PC-3 (cell line): ENCODE results near the gene SOBP. TPM values are rescaled to one million over a fixed set of nuclear protein-coding genes. Genes with fewer than 3 reads are reported as not detected.

Source experiments
- ATAC-seq: fragments of 200-7000 bp; cut with Tn5 transposase; 2 replicates; pipeline ENCODE4 v1.9.1; 2020; ENCODE audit warnings: mild to moderate bottlenecking, moderate library complexity
- BruUV-seq: library from RNA; stranded (reverse); fragments of 400-500 nt; replicated peaks from 2 replicates; lab custom pipeline; 2021; lab: Mats Ljungman, UMichigan
- CTCF ChIA-PET: fragments of 300-600 bp; sonication (Branson Sonifier 250); formaldehyde crosslinking; loops from one replicate; lab custom pipeline; 2022; ENCODE audit warnings: antibody characterized with exemption; lab: Charles Lee
- POLR2A ChIA-PET: fragments of 300-600 bp; sonication (Branson Sonifier 250); formaldehyde crosslinking; loops from one replicate; lab custom pipeline; 2022; ENCODE audit warnings: antibody characterized with exemption; ENCODE audit not compliant: unreplicated experiment; lab: Charles Lee
- DNase-seq: peaks from one replicate; pipeline ENCODE4 v3.0.0-alpha.2; 2015
- H2AFZ ChIP-seq: fragments of 300-600 bp; sonication (generic); 2 replicates; pipeline ENCODE4 v1.6.0; 2016; ENCODE audit warnings: antibody characterized with exemption, low read length
- H3F3A ChIP-seq: fragments of 300-600 bp; sonication (generic); one replicate; pipeline ENCODE4 v1.6.0; 2017; ENCODE audit warnings: antibody characterized with exemption, low read length, control low read depth, mild to moderate bottlenecking; ENCODE audit not compliant: unreplicated experiment
- H3K27ac ChIP-seq: fragments of 300-600 bp; sonication (generic); 2 replicates; pipeline ENCODE4 v1.5.1; 2016; ENCODE audit warnings: mild to moderate bottlenecking, low read length
- H3K27me3 ChIP-seq: fragments of 300-600 bp; sonication (generic); 2 replicates; pipeline ENCODE4 v1.6.1; 2016; ENCODE audit warnings: low read length, mixed read lengths
- H3K36me3 ChIP-seq: fragments of 300-600 bp; sonication (generic); 2 replicates; pipeline ENCODE4 v1.6.1; 2016; ENCODE audit warnings: low read depth, mixed run types, low read length, mixed read lengths
- H3K4me1 ChIP-seq: fragments of 300-600 bp; sonication (generic); 2 replicates; pipeline ENCODE4 v1.5.1; 2016; ENCODE audit warnings: low read length; ENCODE audit not compliant: insufficient read depth
- H3K4me2 ChIP-seq: fragments of 300-600 bp; sonication (generic); 2 replicates; pipeline ENCODE4 v1.6.0; 2016; ENCODE audit warnings: low read length
- H3K4me3 ChIP-seq: fragments of 300-600 bp; sonication (generic); 2 replicates; pipeline ENCODE4 v1.5.1; 2016; ENCODE audit warnings: mild to moderate bottlenecking, low read length, mixed read lengths
- H3K79me2 ChIP-seq: fragments of 300-600 bp; sonication (generic); 2 replicates; pipeline ENCODE4 v1.6.1; 2017; ENCODE audit warnings: low read length, mixed read lengths
- H3K9ac ChIP-seq: fragments of 300-600 bp; sonication (generic); 2 replicates; pipeline ENCODE4 v1.6.0; 2016; ENCODE audit warnings: mild to moderate bottlenecking, low read length
- H3K9me2 ChIP-seq: fragments of 300-600 bp; sonication (generic); replicated peaks from 2 replicates; pipeline ENCODE4 v1.6.1; 2016; ENCODE audit warnings: mixed run types, low read length, mixed read lengths
- H3K9me3 ChIP-seq: fragments of 300-600 bp; sonication (generic); 2 replicates; pipeline ENCODE4 v1.6.1; 2016; ENCODE audit warnings: low read length, mixed read lengths
- H4K20me1 ChIP-seq: fragments of 300-600 bp; sonication (generic); 2 replicates; pipeline ENCODE4 v1.6.1; 2016; ENCODE audit warnings: low read length, mixed read lengths
- CTCF ChIP-seq: fragments of 300-600 bp; sonication (generic); conservative IDR thresholded peaks from 2 replicates; pipeline ENCODE4 v1.5.1; 2017; ENCODE audit warnings: antibody characterized with exemption, low read depth, mild to moderate bottlenecking, low read length
- EZH2 ChIP-seq: fragments of 300-600 bp; sonication (generic); IDR thresholded peaks from one replicate; pipeline ENCODE4 v1.6.1; 2017; ENCODE audit warnings: antibody characterized with exemption, mild to moderate bottlenecking, low read length; ENCODE audit not compliant: unreplicated experiment
- EZH2phosphoT487 ChIP-seq: fragments of 300-600 bp; sonication (generic); IDR thresholded peaks from 2 replicates; pipeline ENCODE4 v1.6.1; 2018; ENCODE audit warnings: mild to moderate bottlenecking, antibody characterized with exemption, low read length, borderline replicate concordance
- intact Hi-C: fragments of 100-400 bp; cut with micrococcal nuclease; formaldehyde crosslinking; loops from 2 replicates; pipeline ENCODE4 v1.9.0; 2023
- total RNA-seq: library from RNA; depleted of rRNA; stranded (reverse); fragments of >200 nt; gene quantifications from 2 replicates; pipeline ENCODE4 v1.2.3, GENCODE V29; 2014

Gene SOBP
- total RNA-seq, 1 experiment from 2014 or later, result 0.15 TPM

GRCh38 chr6:107572886-107573285 lies 83.0 kb downstream of the SOBP start:
- Histone ChIP-seq H3K9me3 (no peaks in the 10 kb centered on the region), H3K36me3 (no peaks in the 10 kb centered on the region), H3K4me3 (no peak overlapping the region), H3K4me1 (no peaks in the 10 kb centered on the region), H3F3A (no peaks in the 10 kb centered on the region), H3K79me2 (no peaks in the 10 kb centered on the region), H3K9me2 (no peaks in the 10 kb centered on the region), H3K4me2 (no peak overlapping the region), H2AFZ (no peak overlapping the region), H3K27me3 (peaks cover 46% of the 10 kb centered on the region), H3K27ac (no peak overlapping the region), H3K9ac (no peak overlapping the region), H4K20me1 (no peaks in the 10 kb centered on the region)
- ATAC-seq (no peak), DNase-seq (no peak)
- intact Hi-C loops, result no loop called here
- no peak for TF ChIP-seq EZH2
- no peak for TF ChIP-seq EZH2phosphoT487
- TF ChIP-seq CTCF, result no peak
- ChIA-PET POLR2A (no interaction called here), CTCF (no interaction called here)
- no TSS peak for BruUV-seq

DNA sequence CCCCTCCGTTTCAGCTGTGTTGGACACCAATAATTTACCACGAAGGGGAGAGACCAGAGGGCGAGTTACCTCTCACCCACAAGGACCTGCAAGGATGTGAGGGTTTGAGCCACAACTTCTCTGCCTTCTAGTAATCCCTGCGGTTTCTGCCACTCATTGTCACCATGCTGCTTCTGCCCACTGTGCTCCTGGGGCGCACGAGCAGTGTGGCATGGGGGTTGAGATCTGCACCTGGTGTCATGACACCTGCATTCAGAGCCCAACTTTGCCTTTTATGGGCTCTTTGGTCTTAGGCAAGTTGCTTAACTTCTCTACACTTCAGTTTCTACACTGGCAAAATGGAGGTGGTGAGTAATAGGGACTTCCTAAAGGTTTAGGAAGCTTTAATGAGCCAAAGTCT lies 84.9 kb downstream of the SOBP start:
- Histone ChIP-seq H4K20me1 (no peaks in the 10 kb centered on the region), H3F3A (no peaks in the 10 kb centered on the region), H3K36me3 (no peaks in the 10 kb centered on the region), H3K79me2 (no peaks in the 10 kb centered on the region), H2AFZ (no peak overlapping the region), H3K4me2 (no peak overlapping the region), H3K27ac (no peak overlapping the region), H3K9ac (no peak overlapping the region), H3K9me2 (no peaks in the 10 kb centered on the region), H3K4me3 (no peak overlapping the region), H3K9me3 (no peaks in the 10 kb centered on the region), H3K4me1 (no peaks in the 10 kb centered on the region), H3K27me3 (peaks cover 29% of the 10 kb centered on the region)
- no peak for DNase-seq
- TF ChIP-seq EZH2phosphoT487 (no peak), EZH2 (no peak), CTCF (no peak)
- BruUV-seq, result no TSS peak
- no peak for ATAC-seq
- intact Hi-C loops, result no loop called here
- ChIA-PET POLR2A (no interaction called here), CTCF (no interaction called here)

GRCh38 chr6:107576852-107577251 lies 86.9 kb downstream of the SOBP start:
- Histone ChIP-seq H3K27me3 (peaks cover 30% of the 10 kb centered on the region), H3K9me3 (no peaks in the 10 kb centered on the region), H3K79me2 (no peaks in the 10 kb centered on the region), H4K20me1 (no peaks in the 10 kb centered on the region), H2AFZ (no peak overlapping the region), H3F3A (no peaks in the 10 kb centered on the region), H3K36me3 (no peaks in the 10 kb centered on the region), H3K9me2 (no peaks in the 10 kb centered on the region), H3K27ac (no peak overlapping the region), H3K4me1 (no peaks in the 10 kb centered on the region), H3K9ac (no peak overlapping the region), H3K4me2 (no peak overlapping the region), H3K4me3 (no peak overlapping the region)
- DNase-seq (peak; percentile 13), ATAC-seq (no peak)
- BruUV-seq, result no TSS peak
- TF ChIP-seq CTCF, result no peak
- CTCF ChIA-PET, result no interaction called here
- POLR2A ChIA-PET, result interaction anchor here (0.6 kb wide), 1 partner anchor 259 kb away, joined by 10 read pairs; no protein-coding TSS in a partner anchor
- intact Hi-C loops, result no loop called here
